ENCODE measurements around the gene NDUFS6.

GRCh38 chr5:1807451-1808185, 6.4 kb downstream of the NDUFS6 start:
- no peak for TF ChIP-seq EP300 (IDR thresholded peaks at IDR 0.05)
- TF ChIP-seq CTCF (IDR thresholded peaks at IDR 0.05), result no peak
- TF ChIP-seq POLR2A (IDR thresholded peaks at IDR 0.05), result no peak
